Measurements from ENCODE around the gene MAP3K14.

DNA sequence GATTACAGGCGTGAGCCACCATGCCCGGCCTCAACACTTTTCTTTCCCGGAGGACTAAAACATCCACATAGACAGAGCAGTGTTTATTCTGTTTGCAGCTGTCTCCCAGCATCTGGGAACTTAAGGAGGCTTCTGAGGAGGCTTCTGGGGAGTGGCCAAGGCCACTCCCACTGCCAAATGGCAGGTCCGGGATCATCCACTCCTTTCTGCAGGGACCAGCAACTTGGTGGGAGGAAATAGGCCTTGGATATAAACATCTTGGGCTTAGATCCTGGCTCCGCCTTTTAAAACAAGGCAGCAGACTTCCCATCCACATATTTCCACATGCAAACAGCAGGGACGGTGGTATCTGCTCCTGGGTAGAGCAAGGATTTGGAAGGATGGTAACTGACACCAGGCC lies 40.8 kb downstream of the MAP3K14 start:
- TF ChIP-seq, protein P1, sequence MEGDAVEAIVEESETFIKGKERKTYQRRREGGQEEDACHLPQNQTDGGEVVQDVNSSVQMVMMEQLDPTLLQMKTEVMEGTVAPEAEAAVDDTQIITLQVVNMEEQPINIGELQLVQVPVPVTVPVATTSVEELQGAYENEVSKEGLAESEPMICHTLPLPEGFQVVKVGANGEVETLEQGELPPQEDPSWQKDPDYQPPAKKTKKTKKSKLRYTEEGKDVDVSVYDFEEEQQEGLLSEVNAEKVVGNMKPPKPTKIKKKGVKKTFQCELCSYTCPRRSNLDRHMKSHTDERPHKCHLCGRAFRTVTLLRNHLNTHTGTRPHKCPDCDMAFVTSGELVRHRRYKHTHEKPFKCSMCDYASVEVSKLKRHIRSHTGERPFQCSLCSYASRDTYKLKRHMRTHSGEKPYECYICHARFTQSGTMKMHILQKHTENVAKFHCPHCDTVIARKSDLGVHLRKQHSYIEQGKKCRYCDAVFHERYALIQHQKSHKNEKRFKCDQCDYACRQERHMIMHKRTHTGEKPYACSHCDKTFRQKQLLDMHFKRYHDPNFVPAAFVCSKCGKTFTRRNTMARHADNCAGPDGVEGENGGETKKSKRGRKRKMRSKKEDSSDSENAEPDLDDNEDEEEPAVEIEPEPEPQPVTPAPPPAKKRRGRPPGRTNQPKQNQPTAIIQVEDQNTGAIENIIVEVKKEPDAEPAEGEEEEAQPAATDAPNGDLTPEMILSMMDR (IDR thresholded peaks at IDR 0.05; ENCODE audit: insufficient read depth, low read length, poor library complexity, severe bottlenecking), result no peak
- no peak for TF ChIP-seq EZH2phosphoT487 (conservative IDR thresholded peaks at IDR 0.05; ENCODE audit: low read length)
